ENCODE measurements around the gene ARF4. TPM values are rescaled to one million over a fixed set of nuclear protein-coding genes. Genes with fewer than 3 reads are reported as not detected.

The ARF4 gene
- total and polyA plus RNA-seq, 4 donors = 148 to 211 (median 161) TPM

GRCh38 chr3:57569859-57570450 lies 27.2 kb downstream of the ARF4 start:
- 74 to 85% methylated on average over 5 to 6 of the region's 6 CpGs for WGBS, 2 donors
- Histone ChIP-seq H3K27me3 (ENCODE audit: control insufficient read depth in 1 of 2, insufficient read depth in 2 of 2, low read length in 1 of 2) (no peaks in the 10 kb centered on the region), H3K4me1 (ENCODE audit: control insufficient read depth in 1 of 2, insufficient read depth in 2 of 2, low read length in 2 of 2) (peaks cover 0 to 2% of the 10 kb centered on the region in 2 donors), H3K4me3 (ENCODE audit: low read length in 2 of 2) (no peak overlapping the region), H3K36me3 (ENCODE audit: control insufficient read depth in 1 of 2, insufficient read depth in 2 of 2, low read length in 1 of 2) (no peaks in the 10 kb centered on the region), H3K27ac (ENCODE audit: low read depth in 1 of 2, low read length in 2 of 2) (no peak overlapping the region), H3K9me3 (ENCODE audit: control insufficient read depth, low read length) (no peaks in the 10 kb centered on the region)
- ATAC-seq (ENCODE audit: low FRiP score) = no peak
- no peak for DNase-seq
- intact Hi-C loops (cut with DNase I) = no loop called here

GRCh38 chr3:57559526-57559925 lies 37.6 kb downstream of the ARF4 start:
- Histone ChIP-seq H3K36me3 (ENCODE audit: control insufficient read depth in 1 of 2, insufficient read depth in 2 of 2, low read length in 1 of 2) (no peaks in the 10 kb centered on the region), H3K9me3 (ENCODE audit: control insufficient read depth, low read length) (no peaks in the 10 kb centered on the region), H3K27me3 (ENCODE audit: control insufficient read depth in 1 of 2, insufficient read depth in 2 of 2, low read length in 1 of 2) (no peaks in the 10 kb centered on the region), H3K4me3 (ENCODE audit: low read length in 2 of 2) (no peak overlapping the region), H3K4me1 (ENCODE audit: control insufficient read depth in 1 of 2, insufficient read depth in 2 of 2, low read length in 2 of 2) (no peaks in the 10 kb centered on the region), H3K27ac (ENCODE audit: low read depth in 1 of 2, low read length in 2 of 2) (no peak overlapping the region)
- 88 to 94% methylated on average over 1 of the region's 1 CpG for WGBS, 2 donors
- intact Hi-C loops (cut with DNase I) = loop anchor here (5.0 to 10.0 kb wide), 3 partner anchors 33 to 395 kb away; partner anchors contain the start of genes DENND6A (in 1 of the 2) and IL17RD (in 1 of the 2)
- ATAC-seq (ENCODE audit: low FRiP score) (no peak), DNase-seq (no peak)

DNA sequence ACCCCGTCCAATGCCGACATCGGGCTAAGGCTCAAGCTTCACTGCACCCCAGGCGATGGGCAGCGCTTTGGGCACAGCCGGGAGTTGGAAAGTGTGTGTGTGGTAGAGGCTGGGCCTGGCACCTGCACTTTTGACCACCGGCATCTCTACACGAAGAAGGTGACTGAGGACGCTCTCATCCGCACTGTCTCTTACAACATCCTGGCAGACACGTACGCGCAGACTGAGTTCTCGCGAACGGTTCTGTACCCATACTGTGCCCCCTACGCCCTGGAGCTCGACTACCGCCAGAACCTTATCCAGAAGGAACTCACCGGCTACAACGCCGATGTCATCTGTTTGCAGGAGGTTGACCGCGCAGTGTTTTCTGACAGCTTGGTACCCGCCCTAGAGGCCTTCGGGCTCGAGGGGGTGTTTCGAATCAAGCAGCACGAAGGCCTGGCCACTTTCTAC lies 40.0 kb downstream of the ARF4 start:
- Histone ChIP-seq H3K4me1 (ENCODE audit: control insufficient read depth in 1 of 2, insufficient read depth in 2 of 2, low read length in 2 of 2) (no peaks in the 10 kb centered on the region), H3K27ac (ENCODE audit: low read depth in 1 of 2, low read length in 2 of 2) (no peak overlapping the region), H3K9me3 (ENCODE audit: control insufficient read depth, low read length) (no peaks in the 10 kb centered on the region), H3K4me3 (ENCODE audit: low read length in 2 of 2) (peak overlapping the region; percentile 45 to 85), H3K36me3 (ENCODE audit: control insufficient read depth in 1 of 2, insufficient read depth in 2 of 2, low read length in 1 of 2) (no peaks in the 10 kb centered on the region), H3K27me3 (ENCODE audit: control insufficient read depth in 1 of 2, insufficient read depth in 2 of 2, low read length in 1 of 2) (no peaks in the 10 kb centered on the region)
- intact Hi-C loops (cut with DNase I) = loop anchor here (2.0 to 10.0 kb wide), 4 partner anchors 35 to 392 kb away; partner anchors contain the start of genes ARF4 (in 1 of the 2), DENND6A (in 1 of the 2) and IL17RD (in 1 of the 2)
- 1% methylated on average over 29 of the region's 29 CpGs for WGBS, 2 donors
- DNase-seq (no peak), ATAC-seq (ENCODE audit: low FRiP score) (peak; percentile 9)

DNA sequence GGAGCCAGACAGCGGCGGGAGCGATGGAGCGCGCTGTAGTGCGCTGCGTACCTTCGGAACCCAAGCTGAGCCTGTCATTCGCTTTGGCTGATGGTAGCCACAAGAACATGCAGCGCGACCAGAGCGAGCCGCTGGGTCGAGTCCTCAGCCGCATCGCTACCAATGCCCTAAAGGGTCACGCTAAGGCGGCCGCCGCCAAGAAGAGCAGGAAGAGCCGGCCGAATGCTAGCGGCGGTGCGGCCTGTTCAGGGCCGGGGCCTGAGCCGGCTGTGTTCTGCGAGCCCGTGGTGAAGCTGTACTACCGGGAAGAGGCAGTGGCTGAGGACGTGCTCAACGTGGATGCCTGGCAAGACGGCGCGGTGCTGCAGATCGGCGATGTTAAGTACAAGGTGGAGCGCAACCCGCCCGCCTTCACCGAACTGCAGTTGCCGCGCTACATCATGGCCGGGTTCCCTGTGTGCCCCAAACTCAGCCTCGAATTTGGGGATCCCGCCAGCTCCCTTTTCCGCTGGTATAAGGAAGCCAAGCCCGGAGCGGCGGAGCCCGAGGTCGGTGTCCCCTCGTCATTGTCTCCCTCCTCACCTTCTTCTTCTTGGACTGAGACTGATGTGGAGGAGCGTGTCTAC lies 40.6 kb downstream of the ARF4 start:
- 0% methylated on average over 53 to 54 of the region's 54 CpGs for WGBS, 2 donors
- Histone ChIP-seq H3K4me1 (ENCODE audit: control insufficient read depth in 1 of 2, insufficient read depth in 2 of 2, low read length in 2 of 2) (no peaks in the 10 kb centered on the region), H3K9me3 (ENCODE audit: control insufficient read depth, low read length) (no peaks in the 10 kb centered on the region), H3K27ac (ENCODE audit: low read depth in 1 of 2, low read length in 2 of 2) (peak overlapping the region; percentile 45 to 46), H3K4me3 (ENCODE audit: low read length in 2 of 2) (peak overlapping the region; percentile 45 to 85), H3K27me3 (ENCODE audit: control insufficient read depth in 1 of 2, insufficient read depth in 2 of 2, low read length in 1 of 2) (no peaks in the 10 kb centered on the region), H3K36me3 (ENCODE audit: control insufficient read depth in 1 of 2, insufficient read depth in 2 of 2, low read length in 1 of 2) (no peaks in the 10 kb centered on the region)
- peak in 1 of 2 donors; percentile 76 for DNase-seq
- intact Hi-C loops (cut with DNase I) = loop anchor here (2.0 to 10.0 kb wide), 4 partner anchors 36 to 392 kb away; partner anchors contain the start of genes ARF4 (in 1 of the 2), DENND6A (in 1 of the 2) and IL17RD (in 1 of the 2)
- ATAC-seq (ENCODE audit: low FRiP score) = peak; percentile 75

DNA sequence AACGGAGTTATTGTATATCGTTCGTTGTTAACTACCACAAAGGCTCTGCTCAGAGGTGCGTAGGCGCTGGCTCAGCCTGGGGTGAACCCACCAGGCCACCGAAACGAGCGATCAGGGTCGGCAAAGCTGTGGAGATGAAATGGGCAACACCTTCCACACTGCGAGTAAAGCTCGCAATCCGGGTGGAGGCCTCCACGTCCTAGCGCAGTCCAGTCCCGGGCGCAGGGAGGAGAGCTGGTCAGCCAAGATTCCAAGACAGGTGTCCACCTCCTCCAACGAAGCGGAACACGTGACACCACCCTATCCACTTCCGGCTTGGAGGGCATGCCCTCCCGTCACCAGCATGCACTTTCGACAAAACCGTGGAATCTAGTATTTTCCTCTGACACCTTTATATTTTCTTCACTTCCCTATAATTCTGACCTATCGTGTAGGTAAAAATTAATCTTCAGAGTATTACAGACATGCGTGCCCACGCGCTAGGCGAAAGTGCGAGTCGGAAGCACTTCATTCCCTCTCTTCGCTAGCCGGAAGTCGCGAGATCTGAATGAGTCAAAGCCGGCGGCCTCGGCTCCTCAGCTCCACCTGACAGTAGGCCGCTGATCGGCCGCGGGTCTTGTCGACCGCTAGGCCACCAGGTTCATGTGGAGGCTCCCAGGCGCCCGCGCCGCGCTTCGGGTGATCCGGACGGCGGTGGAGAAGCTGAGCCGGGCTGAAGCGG lies 41.2 kb downstream of the ARF4 start, which contains the start of gene PDE12:
PDE12 (plus strand) TSS at position 537 of the 721 bp plus-strand sequence; CDS start at position 643, 106 bp downstream.
- no peaks in the 10 kb centered on the region for H3K4me1 ChIP-seq (ENCODE audit: control insufficient read depth in 1 of 2, insufficient read depth in 2 of 2, low read length in 2 of 2)
- peak; percentile 97 for ATAC-seq (ENCODE audit: low FRiP score)

DNA sequence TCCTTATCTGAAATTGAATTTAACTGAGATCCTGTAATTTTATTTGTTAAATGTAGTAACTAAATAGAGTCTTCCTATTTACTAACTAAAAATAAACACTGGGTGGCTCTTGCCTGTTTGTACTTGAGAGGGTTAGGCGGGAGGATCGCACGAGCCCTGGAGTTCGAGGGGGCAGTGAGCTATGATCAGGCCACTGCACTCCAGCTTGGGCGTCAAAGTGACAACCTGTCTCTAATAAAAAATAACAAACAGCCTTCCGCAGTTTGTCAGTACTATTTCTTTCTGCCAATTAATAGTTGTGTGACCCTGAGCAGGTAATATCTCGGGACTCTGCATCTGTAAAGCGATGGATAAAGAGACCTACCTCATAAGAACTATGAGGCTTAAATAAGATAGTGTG lies 41.8 kb downstream of the ARF4 start:
- DNase-seq = no peak
- peak overlapping the region in 1 of 2 donors; percentile 45 for H3K27ac ChIP-seq (ENCODE audit: low read depth in 1 of 2, low read length in 2 of 2)
- intact Hi-C loops (cut with DNase I) = loop anchor here (5.0 to 10.0 kb wide), 3 partner anchors 37 to 391 kb away; partner anchors contain the start of genes DENND6A (in 1 of the 2) and IL17RD (in 1 of the 2)
- H3K4me3 ChIP-seq (ENCODE audit: low read length in 2 of 2) = peak overlapping the region; percentile 55 to 85
- no peak for ATAC-seq (ENCODE audit: low FRiP score)
- H3K27me3 ChIP-seq (ENCODE audit: control insufficient read depth in 1 of 2, insufficient read depth in 2 of 2, low read length in 1 of 2) = no peaks in the 10 kb centered on the region
- H3K4me1 ChIP-seq (ENCODE audit: control insufficient read depth in 1 of 2, insufficient read depth in 2 of 2, low read length in 2 of 2) = no peaks in the 10 kb centered on the region
- no peaks in the 10 kb centered on the region for H3K9me3 ChIP-seq (ENCODE audit: control insufficient read depth, low read length)
- H3K36me3 ChIP-seq (ENCODE audit: control insufficient read depth in 1 of 2, insufficient read depth in 2 of 2, low read length in 1 of 2) = no peaks in the 10 kb centered on the region
- WGBS, 2 donors = 45 to 46% methylated on average over 8 of the region's 8 CpGs

More for the DNA sequence above, 41.2 kb downstream of the ARF4 start, which contains the start of gene PDE12:
- intact Hi-C loops (cut with DNase I) = loop anchor here (2.0 to 10.0 kb wide), 4 partner anchors 36 to 391 kb away; partner anchors contain the start of genes ARF4 (in 1 of the 2), DENND6A (in 1 of the 2) and IL17RD (in 1 of the 2)
- DNase-seq = peak; percentile 92 to 94
- H3K27ac ChIP-seq (ENCODE audit: low read depth in 1 of 2, low read length in 2 of 2) = peak within 1 kb of the TSS; percentile 45 to 46
- H3K4me3 ChIP-seq (ENCODE audit: low read length in 2 of 2) = peak within 1 kb of the TSS; percentile 85
- no peaks in the 10 kb centered on the region for H3K36me3 ChIP-seq (ENCODE audit: control insufficient read depth in 1 of 2, insufficient read depth in 2 of 2, low read length in 1 of 2)
- WGBS, 2 donors = 0 to 1% methylated on average over 54 of the region's 54 CpGs
- no peaks in the 10 kb centered on the region for H3K9me3 ChIP-seq (ENCODE audit: control insufficient read depth, low read length)
- no peaks in the 10 kb centered on the region for H3K27me3 ChIP-seq (ENCODE audit: control insufficient read depth in 1 of 2, insufficient read depth in 2 of 2, low read length in 1 of 2)

- no peak for DNase-seq
- WGBS, 2 donors = 93 to 95% methylated on average over 1 of the region's 1 CpG
- no peak overlapping the region for H3K4me3 ChIP-seq (ENCODE audit: low read length in 2 of 2)
- no peaks in the 10 kb centered on the region for H3K4me1 ChIP-seq (ENCODE audit: control insufficient read depth in 1 of 2, insufficient read depth in 2 of 2, low read length in 2 of 2)
- ATAC-seq (ENCODE audit: low FRiP score) = no peak
- no peak overlapping the region for H3K27ac ChIP-seq (ENCODE audit: low read depth in 1 of 2, low read length in 2 of 2)
- H3K27me3 ChIP-seq (ENCODE audit: control insufficient read depth in 1 of 2, insufficient read depth in 2 of 2, low read length in 1 of 2) = no peaks in the 10 kb centered on the region
- no peaks in the 10 kb centered on the region for H3K36me3 ChIP-seq (ENCODE audit: control insufficient read depth in 1 of 2, insufficient read depth in 2 of 2, low read length in 1 of 2)
- intact Hi-C loops (cut with DNase I) = no loop called here
- no peaks in the 10 kb centered on the region for H3K9me3 ChIP-seq (ENCODE audit: control insufficient read depth, low read length)
Measured at GRCh38 chr3:57546616-57547015, 50.5 kb downstream of the ARF4 start.

DNA sequence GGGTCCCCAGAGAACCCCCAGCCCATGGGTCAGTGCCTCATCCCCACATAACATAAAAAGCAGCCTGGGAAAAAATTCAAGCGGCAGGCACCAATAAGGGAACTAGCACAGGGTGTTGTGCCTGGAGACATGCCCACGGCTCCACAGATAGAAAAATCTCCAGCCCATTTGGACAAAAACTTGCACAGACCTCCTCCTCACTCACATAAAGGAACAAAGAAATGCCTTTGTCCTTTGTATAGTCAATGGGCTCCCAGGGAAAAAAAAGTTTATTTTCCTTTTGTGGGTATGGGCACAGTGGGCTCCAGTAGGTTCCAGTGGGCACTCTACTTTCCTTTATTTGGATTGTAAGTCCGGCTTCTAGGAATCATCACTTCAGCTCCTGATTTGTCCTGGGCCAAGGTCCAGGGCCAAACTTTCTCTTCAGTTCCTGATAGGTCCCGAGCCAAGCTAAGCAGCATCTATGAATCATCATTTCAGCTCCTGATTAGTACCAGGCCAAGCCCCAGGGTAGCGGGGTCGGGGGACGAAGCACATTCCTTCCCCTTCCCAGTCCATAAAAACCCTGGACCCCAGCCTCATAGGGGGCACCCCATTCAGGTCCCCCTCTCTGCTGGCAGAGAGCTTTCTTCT lies 51.4 kb downstream of the ARF4 start:
- H3K36me3 ChIP-seq (ENCODE audit: control insufficient read depth in 1 of 2, insufficient read depth in 2 of 2, low read length in 1 of 2) = no peaks in the 10 kb centered on the region
- DNase-seq = no peak
- no peaks in the 10 kb centered on the region for H3K27me3 ChIP-seq (ENCODE audit: control insufficient read depth in 1 of 2, insufficient read depth in 2 of 2, low read length in 1 of 2)
- no peaks in the 10 kb centered on the region for H3K4me1 ChIP-seq (ENCODE audit: control insufficient read depth in 1 of 2, insufficient read depth in 2 of 2, low read length in 2 of 2)
- H3K4me3 ChIP-seq (ENCODE audit: low read length in 2 of 2) = no peak overlapping the region
- WGBS, 2 donors = 5 to 14% methylated on average over 7 of the region's 7 CpGs
- H3K9me3 ChIP-seq (ENCODE audit: control insufficient read depth, low read length) = no peaks in the 10 kb centered on the region
- no peak for ATAC-seq (ENCODE audit: low FRiP score)
- no peak overlapping the region for H3K27ac ChIP-seq (ENCODE audit: low read depth in 1 of 2, low read length in 2 of 2)
- intact Hi-C loops (cut with DNase I) = no loop called here

All from aorta (tissue), 5 donors.